ENCODE data around the gene ATAD3C. TPM values are rescaled to one million over a fixed set of nuclear protein-coding genes. Genes with fewer than 3 reads are reported as not detected.
"Not testable (repeated sequence)": the region's sequence is repeated elsewhere in the genome, so short reads cannot be mapped to it uniquely, and the experiment has no call there.

Gene ATAD3C
- total RNA-seq, 1 donor from 2014 or later, result not detected

GRCh38 chr1:1471389-1472052 is 22.0 kb downstream of the ATAD3C start, which contains the start of gene ATAD3B:
Gene ATAD3B, plus strand, starts transcription at chr1:1471765. Its CDS starts 120 bp downstream, at chr1:1471885.
- Histone ChIP-seq H2AFZ (replicated peaks) (peak within 1 kb of the TSS; percentile 34), H3K4me1 (peaks cover 6% of the 10 kb centered on the region), H3K9me3 (ENCODE audit: low read depth) (no peaks in the 10 kb centered on the region), H3K27me3 (no peaks in the 10 kb centered on the region), H3K4me3 (peak within 1 kb of the TSS; percentile 94), H3K9ac (peak within 1 kb of the TSS; percentile 49), H3K36me3 (no peaks in the 10 kb centered on the region), H3K4me2 (peak within 1 kb of the TSS; percentile 95), H4K20me1 (ENCODE audit: low read depth) (peaks cover 19% of the 10 kb centered on the region), H3K79me2 (ENCODE audit: low read depth) (peaks cover 42% of the 10 kb centered on the region), H3K27ac (peak within 1 kb of the TSS; percentile 4), H3F3A (ENCODE audit: low read depth) (peaks cover 18% of the 10 kb centered on the region)
- TF ChIP-seq CTCF (IDR thresholded peaks at IDR 0.05), result no peak
- no peak for TF ChIP-seq EZH2phosphoT487 (IDR thresholded peaks at IDR 0.05)
- TF ChIP-seq EZH2 (IDR thresholded peaks at IDR 0.05), result no peak
- Mint-ChIP-seq H3K27me3 (ENCODE audit: insufficient read depth, low read depth) (peaks cover 2% of the 10 kb centered on the region), H3K4me3 (peak within 1 kb of the TSS; percentile 94), H3K4me1 (peaks cover 18% of the 10 kb centered on the region), H3K27ac (peak within 1 kb of the TSS; percentile 10), H3K9me3 (no peaks in the 10 kb centered on the region), H3K36me3 (no peaks in the 10 kb centered on the region)
- DNase-seq (ENCODE audit: low spot score), result peak; percentile 97

- not testable (repeated sequence) for H3K27me3 Mint-ChIP-seq (ENCODE audit: insufficient read depth, low read depth); H3K9me3 ChIP-seq (ENCODE audit: low read depth); H3K27ac Mint-ChIP-seq; H3K36me3 ChIP-seq; H3K27me3 ChIP-seq; H3K36me3 Mint-ChIP-seq; H3K4me1 ChIP-seq; DNase-seq (ENCODE audit: low spot score); H3K9me3 Mint-ChIP-seq; H3K27ac ChIP-seq; H2AFZ ChIP-seq (replicated peaks)
- Histone ChIP-seq H3K4me2 (peak overlapping the region; percentile 95), H3K9ac (peak overlapping the region; percentile 39), H3F3A (ENCODE audit: low read depth) (peaks cover 18% of the 10 kb centered on the region), H3K4me3 (peak overlapping the region; percentile 94), H4K20me1 (ENCODE audit: low read depth) (peaks cover 19% of the 10 kb centered on the region), H3K79me2 (ENCODE audit: low read depth) (peaks cover 49% of the 10 kb centered on the region)
- peaks cover 18% of the 10 kb centered on the region for H3K4me1 Mint-ChIP-seq
- H3K4me3 Mint-ChIP-seq, result peak overlapping the region; percentile 86
These were observed 22.8 kb downstream of the ATAD3C start for GRCh38 chr1:1472053-1472876.

- H3K27me3 Mint-ChIP-seq (ENCODE audit: insufficient read depth, low read depth); H3F3A ChIP-seq (ENCODE audit: low read depth); H3K36me3 Mint-ChIP-seq; H3K9me3 Mint-ChIP-seq; H3K27ac ChIP-seq; H3K4me1 ChIP-seq; H3K27me3 ChIP-seq; H3K4me1 Mint-ChIP-seq; H3K27ac Mint-ChIP-seq; H3K4me2 ChIP-seq; H3K4me3 ChIP-seq; H3K9me3 ChIP-seq (ENCODE audit: low read depth); H3K36me3 ChIP-seq; H2AFZ ChIP-seq (replicated peaks); H3K9ac ChIP-seq; DNase-seq (ENCODE audit: low spot score); H3K4me3 Mint-ChIP-seq: not testable (repeated sequence)
- peaks cover 19% of the 10 kb centered on the region for H4K20me1 ChIP-seq (ENCODE audit: low read depth)
- H3K79me2 ChIP-seq (ENCODE audit: low read depth), result peaks cover 40% of the 10 kb centered on the region
These were observed 26.5 kb downstream of the ATAD3C start for GRCh38 chr1:1476011-1476410.

- H3K4me1 Mint-ChIP-seq, result peaks cover 6% of the 10 kb centered on the region
- no peak overlapping the region for H3K27ac ChIP-seq
- H3K79me2 ChIP-seq (ENCODE audit: low read depth), result peaks cover 34% of the 10 kb centered on the region
- no peak overlapping the region for H3K9ac ChIP-seq
- peaks cover 8% of the 10 kb centered on the region for H3K36me3 Mint-ChIP-seq
- H3K27me3 Mint-ChIP-seq (ENCODE audit: insufficient read depth, low read depth), result peaks cover 5% of the 10 kb centered on the region
- DNase-seq (ENCODE audit: low spot score), result no peak
- H3K27ac Mint-ChIP-seq, result no peak overlapping the region
- H3K4me3 Mint-ChIP-seq, result no peak overlapping the region
- H3K27me3 ChIP-seq, result no peaks in the 10 kb centered on the region
- H3K9me3 Mint-ChIP-seq, result no peaks in the 10 kb centered on the region
- H3F3A ChIP-seq (ENCODE audit: low read depth), result no peaks in the 10 kb centered on the region
- H3K4me3 ChIP-seq, result no peak overlapping the region
- H3K36me3 ChIP-seq, result no peaks in the 10 kb centered on the region
- TF ChIP-seq CTCF (IDR thresholded peaks at IDR 0.05) (no peak), EZH2 (IDR thresholded peaks at IDR 0.05) (no peak), EZH2phosphoT487 (IDR thresholded peaks at IDR 0.05) (no peak)
- H3K4me1 ChIP-seq, result peaks cover 3% of the 10 kb centered on the region
- H2AFZ ChIP-seq (replicated peaks), result no peak overlapping the region
- no peak overlapping the region for H3K4me2 ChIP-seq
- H4K20me1 ChIP-seq (ENCODE audit: low read depth), result peaks cover 19% of the 10 kb centered on the region
- H3K9me3 ChIP-seq (ENCODE audit: low read depth), result no peaks in the 10 kb centered on the region
These were observed 27.7 kb downstream of the ATAD3C start for GRCh38 chr1:1477206-1477605.

Data from neural progenitor cell (in vitro differentiated cells).